ENCODE results near the gene PRKN.

- TF ChIP-seq, protein P1, sequence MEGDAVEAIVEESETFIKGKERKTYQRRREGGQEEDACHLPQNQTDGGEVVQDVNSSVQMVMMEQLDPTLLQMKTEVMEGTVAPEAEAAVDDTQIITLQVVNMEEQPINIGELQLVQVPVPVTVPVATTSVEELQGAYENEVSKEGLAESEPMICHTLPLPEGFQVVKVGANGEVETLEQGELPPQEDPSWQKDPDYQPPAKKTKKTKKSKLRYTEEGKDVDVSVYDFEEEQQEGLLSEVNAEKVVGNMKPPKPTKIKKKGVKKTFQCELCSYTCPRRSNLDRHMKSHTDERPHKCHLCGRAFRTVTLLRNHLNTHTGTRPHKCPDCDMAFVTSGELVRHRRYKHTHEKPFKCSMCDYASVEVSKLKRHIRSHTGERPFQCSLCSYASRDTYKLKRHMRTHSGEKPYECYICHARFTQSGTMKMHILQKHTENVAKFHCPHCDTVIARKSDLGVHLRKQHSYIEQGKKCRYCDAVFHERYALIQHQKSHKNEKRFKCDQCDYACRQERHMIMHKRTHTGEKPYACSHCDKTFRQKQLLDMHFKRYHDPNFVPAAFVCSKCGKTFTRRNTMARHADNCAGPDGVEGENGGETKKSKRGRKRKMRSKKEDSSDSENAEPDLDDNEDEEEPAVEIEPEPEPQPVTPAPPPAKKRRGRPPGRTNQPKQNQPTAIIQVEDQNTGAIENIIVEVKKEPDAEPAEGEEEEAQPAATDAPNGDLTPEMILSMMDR (IDR thresholded peaks at IDR 0.05) = no peak
- TF ChIP-seq POLR2A (IDR thresholded peaks at IDR 0.05) = no peak
These were observed 83.4 kb downstream of the PRKN start for GRCh38 chr6:162644153-162644552.
